IMR-90 (cell line): Measurements from ENCODE around the gene GDF10. TPM values are rescaled to one million over a fixed set of nuclear protein-coding genes. Genes with fewer than 3 reads are reported as not detected.

ENCODE experiments used
- ATAC-seq: fragments of 200-7000 bp; cut with Tn5 transposase; 2 replicates; pipeline ENCODE4 v1.9.1; 2020; ENCODE audit warnings: low read depth, mild to moderate bottlenecking, moderate library complexity
- BruUV-seq: library from RNA; stranded (reverse); fragments of 400-500 nt; replicated peaks from 2 replicates; lab custom pipeline; 2021; lab: Mats Ljungman, UMichigan
- CTCF ChIA-PET: fragments of 300-600 bp; formaldehyde crosslinking; extraction: SDS; loops from one replicate; lab custom pipeline; 2021; ENCODE audit warnings: antibody characterized with exemption; lab: Yijun Ruan, JAX
- POLR2A ChIA-PET: fragments of 300-600 bp; sonication (Branson Sonifier 250); formaldehyde crosslinking; loops from one replicate; lab custom pipeline; 2022; ENCODE audit warnings: antibody characterized with exemption; ENCODE audit not compliant: unreplicated experiment; lab: Charles Lee
- DNase-seq: peaks from one replicate; pipeline ENCODE4 v3.0.0; 2013
- H2AFZ ChIP-seq: replicated peaks from 2 replicates; pipeline ENCODE3; 2013; ENCODE audit warnings: low read length, mild to moderate bottlenecking; ENCODE audit not compliant: poor library complexity
- H2AK5ac ChIP-seq: 2 replicates; pipeline ENCODE4 v1.6.1; 2013; ENCODE audit warnings: low read depth, low read length, inconsistent platforms
- H2AK9ac ChIP-seq: replicated peaks from 2 replicates; pipeline ENCODE3; 2013; ENCODE audit warnings: mild to moderate bottlenecking, low read depth, low read length, moderate library complexity; ENCODE audit not compliant: poor library complexity
- H2BK120ac ChIP-seq: 2 replicates; pipeline ENCODE4 v1.6.1; 2013; ENCODE audit warnings: low read depth, low read length, inconsistent platforms
- H2BK15ac ChIP-seq: 3 replicates; pipeline ENCODE4 v1.6.1; 2013; ENCODE audit warnings: low read depth, low read length, inconsistent platforms
- H2BK20ac ChIP-seq: 2 replicates; pipeline ENCODE4 v1.6.1; 2013; ENCODE audit warnings: low read depth, mild to moderate bottlenecking, inconsistent platforms, low read length, moderate library complexity
- H2BK5ac ChIP-seq: 2 replicates; pipeline ENCODE4 v1.6.1; 2013; ENCODE audit warnings: mild to moderate bottlenecking, low read depth, low read length, inconsistent platforms; ENCODE audit not compliant: poor library complexity, severe bottlenecking
- H3K14ac ChIP-seq: replicated peaks from 2 replicates; pipeline ENCODE4 v1.6.1; 2013; ENCODE audit warnings: low read depth, low read length, inconsistent platforms
- H3K18ac ChIP-seq: 2 replicates; pipeline ENCODE4 v1.6.1; 2013; ENCODE audit warnings: low read depth, low read length, control low read depth
- H3K23ac ChIP-seq: 2 replicates; pipeline ENCODE4 v1.6.1; 2013; ENCODE audit warnings: low read depth, low read length, inconsistent platforms
- H3K27ac ChIP-seq: 2 replicates; pipeline ENCODE4 v1.5.1; 2013; ENCODE audit warnings: mild to moderate bottlenecking, control low read depth, low read length; ENCODE audit not compliant: insufficient read depth
- H3K27me3 ChIP-seq: 2 replicates; pipeline ENCODE4 v1.6.1; 2013; ENCODE audit warnings: low read length; ENCODE audit not compliant: control insufficient read depth, insufficient read depth
- H3K36me3 ChIP-seq: 2 replicates; pipeline ENCODE4 v1.6.1; 2013; ENCODE audit warnings: low read length, mixed read lengths; ENCODE audit not compliant: control insufficient read depth, insufficient read depth
- H3K4ac ChIP-seq: 2 replicates; pipeline ENCODE4 v1.6.1; 2013; ENCODE audit warnings: low read depth, low read length, inconsistent platforms
- H3K4me1 ChIP-seq: 2 replicates; pipeline ENCODE4 v1.6.1; 2013; ENCODE audit warnings: low read length, mixed read lengths; ENCODE audit not compliant: control insufficient read depth, insufficient read depth
- H3K4me2 ChIP-seq: 2 replicates; pipeline ENCODE4 v1.6.1; 2013; ENCODE audit warnings: low read depth, mild to moderate bottlenecking, control low read depth, low read length, moderate library complexity
- H3K4me3 ChIP-seq: 2 replicates; pipeline ENCODE4 v1.5.1; 2013; ENCODE audit warnings: low read depth, mild to moderate bottlenecking, control low read depth, low read length, moderate library complexity; ENCODE audit not compliant: insufficient read depth
- H3K56ac ChIP-seq: 2 replicates; pipeline ENCODE4 v1.6.1; 2013; ENCODE audit warnings: low read length, inconsistent platforms; ENCODE audit not compliant: insufficient read depth; ENCODE audit errors: extremely low read depth
- H3K79me1 ChIP-seq, 2 experiments: 2 replicates each; pipeline ENCODE4 v1.6.1; 2013; ENCODE audit warnings: low read length in 2 of 2, inconsistent platforms in 1 of 2, low read depth in 1 of 2
- H3K9ac ChIP-seq: 2 replicates; pipeline ENCODE4 v1.6.1; 2013; ENCODE audit warnings: low read depth, low read length, control low read depth
- H3K9me1 ChIP-seq: 2 replicates; pipeline ENCODE4 v1.6.1; 2013; ENCODE audit warnings: low read length, inconsistent platforms; ENCODE audit not compliant: insufficient read depth
- H3K9me3 ChIP-seq: 2 replicates; pipeline ENCODE4 v1.6.1; 2013; ENCODE audit warnings: low read length; ENCODE audit not compliant: control insufficient read depth, insufficient read depth
- H4K20me1 ChIP-seq: 2 replicates; pipeline ENCODE4 v1.6.1; 2013; ENCODE audit warnings: low read length, inconsistent platforms; ENCODE audit not compliant: insufficient read depth
- H4K5ac ChIP-seq: 2 replicates; pipeline ENCODE4 v1.6.1; 2013; ENCODE audit warnings: mild to moderate bottlenecking, low read depth, low read length, control low read depth
- H4K8ac ChIP-seq, 2 experiments: 2 replicates each; pipeline ENCODE4 v1.6.1; 2013; ENCODE audit warnings: low read depth in 2 of 2, low read length in 2 of 2, control low read depth in 1 of 2, inconsistent platforms in 1 of 2
- H4K91ac ChIP-seq: 2 replicates; pipeline ENCODE4 v1.6.1; 2013; ENCODE audit warnings: low read depth, low read length, inconsistent platforms; ENCODE audit not compliant: insufficient read depth
- BHLHE40 ChIP-seq: fragments of 150-350 bp; IDR thresholded peaks from 2 replicates; pipeline ENCODE4 v1.6.1; 2016; ENCODE audit warnings: mild to moderate bottlenecking, low read depth, low read length
- CEBPB ChIP-seq: IDR thresholded peaks from 2 replicates; pipeline ENCODE4 v1.6.1; 2012; ENCODE audit warnings: low read depth, low read length, improper control_type of control experiment
- CHD1 ChIP-seq: IDR thresholded peaks from 2 replicates; pipeline ENCODE4 v1.6.1; 2012; ENCODE audit warnings: low read depth, low read length, improper control_type of control experiment
- CTCF ChIP-seq: conservative IDR thresholded peaks from 2 replicates; pipeline ENCODE4 v1.5.1; 2012; ENCODE audit warnings: mild to moderate bottlenecking, low read depth, low read length, improper control_type of control experiment
- ELK1 ChIP-seq: fragments of 150-350 bp; IDR thresholded peaks from 2 replicates; pipeline ENCODE4 v1.6.1; 2016; ENCODE audit warnings: low read depth, mild to moderate bottlenecking, low read length, moderate library complexity, borderline replicate concordance
- FOS ChIP-seq: fragments of 150-350 bp; IDR thresholded peaks from 2 replicates; pipeline ENCODE4 v1.6.1; 2016; ENCODE audit warnings: low read depth, low read length
- MAFK ChIP-seq: IDR thresholded peaks from 2 replicates; pipeline ENCODE4 v1.6.1; 2012; ENCODE audit warnings: low read depth, low read length, improper control_type of control experiment
- MAZ ChIP-seq: IDR thresholded peaks from 2 replicates; pipeline ENCODE4 v1.6.1; 2012; ENCODE audit warnings: low read depth, mild to moderate bottlenecking, low read length, improper control_type of control experiment, moderate library complexity, borderline replicate concordance
- MXI1 ChIP-seq: IDR thresholded peaks from 2 replicates; pipeline ENCODE4 v1.6.1; 2012; ENCODE audit warnings: low read depth, mild to moderate bottlenecking, low read length, moderate library complexity, borderline replicate concordance
- NFE2L2 ChIP-seq: fragments of 150-350 bp; IDR thresholded peaks from 2 replicates; pipeline ENCODE4 v1.6.1; 2016; ENCODE audit warnings: low read depth, mild to moderate bottlenecking, low read length
- POLR2A ChIP-seq: IDR thresholded peaks from 2 replicates; pipeline ENCODE4 v1.6.1; 2012; ENCODE audit warnings: mild to moderate bottlenecking, low read depth, low read length
- RCOR1 ChIP-seq: IDR thresholded peaks from 2 replicates; pipeline ENCODE4 v1.6.1; 2012; ENCODE audit warnings: mild to moderate bottlenecking, low read length, improper control_type of control experiment; ENCODE audit not compliant: insufficient replicate concordance
- RFX5 ChIP-seq: IDR thresholded peaks from 2 replicates; pipeline ENCODE4 v1.8.0; 2012; ENCODE audit warnings: low read depth, mild to moderate bottlenecking, low read length, moderate library complexity
- SMC3 ChIP-seq: fragments of 150-350 bp; IDR thresholded peaks from 2 replicates; pipeline ENCODE4 v1.6.1; 2016; ENCODE audit warnings: low read depth, mild to moderate bottlenecking, antibody characterized with exemption, low read length, moderate library complexity
- USF2 ChIP-seq: fragments of 150-350 bp; IDR thresholded peaks from 2 replicates; pipeline ENCODE4 v1.6.1; 2017; ENCODE audit warnings: mild to moderate bottlenecking, antibody characterized with exemption, low read length, low read depth
- WGBS, 2 experiments: methylation state at CpG; one replicate each; pipeline versions ENCODE4 v1.1.5 to v1.1.7; 2013; ENCODE audit warnings: missing lambda C conversion rate in 2 of 2; ENCODE audit not compliant: insufficient read length in 1 of 2; ENCODE audit errors: extremely low coverage in 2 of 2; 5-methylcytosine and 5-hydroxymethylcytosine counted together
- dilution Hi-C: fragments of 300-500 bp; cut with HindIII; formaldehyde crosslinking; loops from one replicate; pipeline ENCODE4 v1.14.3; 2018; ENCODE audit warnings: low sequenced_read_pairs; ENCODE audit not compliant: unreplicated experiment
- in situ Hi-C: fragments of 300-500 bp; cut with MboI; formaldehyde crosslinking; loops from 3 replicates; pipeline ENCODE4 v1.14.3; 2019; ENCODE audit warnings: low sequenced_read_pairs, inconsistent platforms, mixed read lengths
- intact Hi-C: fragments of 100-400 bp; cut with micrococcal nuclease; formaldehyde crosslinking; loops from 2 replicates; pipeline ENCODE4 v1.10.0; 2022
- polyA plus RNA-seq, 3 experiments: library from polyadenylated mRNA; depleted of rRNA; stranded (reverse); fragments of >200 nt; gene quantifications; 2 replicates each; pipeline ENCODE4 v1.2.3, GENCODE V29; 2012; ENCODE audit warnings: low replicate concordance in 1 of 3
- total RNA-seq: library from RNA; depleted of rRNA; stranded (reverse); fragments of >200 nt; gene quantifications from 2 replicates; pipeline ENCODE4 v1.2.3, GENCODE V29; 2012

GDF10 gene
- total and polyA plus RNA-seq, 2 of the 4 experiments (the other 2 are of a cell fraction), result 0.34 TPM; not detected in 1

GRCh38 chr10:47316131-47316530 lies 16.1 kb downstream of the GDF10 start:
- Histone ChIP-seq H4K20me1 (no peaks in the 10 kb centered on the region), H3K4me1 (no peaks in the 10 kb centered on the region), H3K79me1 (no peaks in the 10 kb centered on the region), H3K4me2 (no peak overlapping the region), H4K8ac (no peak overlapping the region), H2BK5ac (no peak overlapping the region), H2BK20ac (no peak overlapping the region), H3K4ac (no peak overlapping the region), H2BK120ac (no peak overlapping the region), H2AFZ (no peak overlapping the region), H2AK5ac (no peak overlapping the region), H4K91ac (no peak overlapping the region), H3K27ac (no peak overlapping the region), H3K23ac (no peak overlapping the region), H2BK15ac (no peak overlapping the region), H3K18ac (no peak overlapping the region), H4K5ac (no peak overlapping the region), H3K56ac (no peak overlapping the region), H3K4me3 (no peak overlapping the region), H3K27me3 (peaks cover 16% of the 10 kb centered on the region), H3K36me3 (no peaks in the 10 kb centered on the region), H3K9me1 (no peaks in the 10 kb centered on the region), H3K9ac (no peak overlapping the region), H3K14ac (no peak overlapping the region), H3K9me3 (no peaks in the 10 kb centered on the region), H2AK9ac (no peak overlapping the region)
- 85% methylated on average over 4 of the region's 5 CpGs; no CpG with 5 or more reads in 1 of the 2 experiments for WGBS, 2 experiments
- dilution Hi-C loops, result no loop called here
- no TSS peak for BruUV-seq
- ChIA-PET POLR2A (interaction anchor here (0.6 kb wide), 1 partner anchor 43 kb away, joined by 3 read pairs; no protein-coding TSS in a partner anchor), CTCF (no interaction called here)
- TF ChIP-seq SMC3, result no peak
- TF ChIP-seq MXI1, result no peak
- no peak for TF ChIP-seq MAFK
- no peak for TF ChIP-seq MAZ
- no peak for TF ChIP-seq CHD1
- no peak for TF ChIP-seq BHLHE40
- no peak for TF ChIP-seq FOS
- TF ChIP-seq NFE2L2, result no peak
- no peak for TF ChIP-seq CEBPB
- no peak for TF ChIP-seq POLR2A
- no peak for TF ChIP-seq USF2
- TF ChIP-seq CTCF, result no peak
- TF ChIP-seq ELK1, result no peak
- no peak for TF ChIP-seq RFX5
- TF ChIP-seq RCOR1, result no peak
- ATAC-seq (no peak), DNase-seq (no peak)
- in situ Hi-C loops, result no loop called here
- intact Hi-C loops, result loop anchor here (10.0 kb wide), 1 partner anchor 321 kb away; no protein-coding TSS in a partner anchor
